Measurements from ENCODE around the gene TPRX1.
"Not testable (repeated sequence)": the region's sequence is repeated elsewhere in the genome, so short reads cannot be mapped to it uniquely, and the experiment has no call there.

Gene TPRX1, protein sequence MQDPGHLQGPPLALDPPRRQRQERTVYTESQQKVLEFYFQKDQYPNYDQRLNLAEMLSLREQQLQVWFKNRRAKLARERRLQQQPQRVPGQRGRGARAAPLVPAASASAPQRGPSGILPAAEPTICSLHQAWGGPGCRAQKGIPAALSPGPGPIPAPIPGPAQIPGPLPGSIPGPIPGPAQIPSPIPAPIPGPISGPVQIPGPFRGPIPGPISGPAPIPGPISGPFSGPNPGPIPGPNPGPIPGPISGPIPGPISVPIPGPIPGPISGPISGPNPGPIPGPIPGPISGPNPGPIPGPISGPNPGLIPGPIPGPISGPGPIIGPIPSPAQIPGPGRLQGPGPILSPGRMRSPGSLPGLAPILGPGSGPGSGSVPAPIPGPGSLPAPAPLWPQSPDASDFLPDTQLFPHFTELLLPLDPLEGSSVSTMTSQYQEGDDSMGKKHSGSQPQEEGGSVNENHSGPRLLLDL

DNA sequence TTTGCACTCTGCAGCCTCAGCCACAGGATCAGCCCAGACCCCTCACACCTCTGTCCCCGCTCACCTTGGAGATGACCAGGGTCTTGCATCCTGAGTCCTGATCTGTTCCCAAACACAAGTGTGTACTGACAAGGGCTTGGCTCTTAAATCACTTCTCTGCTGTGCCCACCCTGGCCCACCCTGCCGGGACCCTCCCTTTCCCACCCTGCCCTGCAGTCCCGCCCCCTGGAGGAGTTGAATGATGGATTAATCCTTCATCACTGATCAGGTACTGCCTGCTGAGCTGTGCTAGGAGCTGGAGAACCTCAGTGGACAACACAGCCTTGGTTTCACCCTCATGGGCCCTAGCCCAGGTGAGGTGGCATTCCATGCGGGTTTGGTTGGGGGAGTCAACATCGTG is at the start of gene TPRX1:
Gene TPRX1, minus strand, starts transcription at position 101 of the 400 bp plus-strand sequence. Its CDS starts 12 bp downstream, at position 89.
- not testable (repeated sequence) for DNase-seq (ENCODE audit: low read depth)

DNA sequence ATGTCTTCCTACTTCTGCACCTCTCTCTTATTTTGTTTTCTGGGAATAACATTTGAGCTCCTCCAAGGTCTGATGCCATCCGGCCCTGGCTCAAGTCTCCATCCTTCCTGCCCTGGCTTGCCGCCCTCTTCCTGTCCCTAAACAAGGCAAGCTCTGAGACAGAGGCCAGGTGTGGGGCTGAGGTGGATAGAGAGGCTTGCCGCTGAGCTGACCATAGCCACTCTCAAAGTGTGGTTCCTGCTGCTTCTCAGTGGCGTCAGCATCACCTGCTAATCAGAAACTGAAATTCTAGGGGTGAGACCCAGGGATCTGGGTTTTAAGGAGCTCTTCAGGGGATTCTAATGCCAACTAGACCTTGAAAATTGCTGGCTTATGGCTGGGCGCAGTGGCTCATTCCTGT is 48.7 kb upstream of the TPRX1 start:
- no peak for DNase-seq (ENCODE audit: low read depth)

DNA sequence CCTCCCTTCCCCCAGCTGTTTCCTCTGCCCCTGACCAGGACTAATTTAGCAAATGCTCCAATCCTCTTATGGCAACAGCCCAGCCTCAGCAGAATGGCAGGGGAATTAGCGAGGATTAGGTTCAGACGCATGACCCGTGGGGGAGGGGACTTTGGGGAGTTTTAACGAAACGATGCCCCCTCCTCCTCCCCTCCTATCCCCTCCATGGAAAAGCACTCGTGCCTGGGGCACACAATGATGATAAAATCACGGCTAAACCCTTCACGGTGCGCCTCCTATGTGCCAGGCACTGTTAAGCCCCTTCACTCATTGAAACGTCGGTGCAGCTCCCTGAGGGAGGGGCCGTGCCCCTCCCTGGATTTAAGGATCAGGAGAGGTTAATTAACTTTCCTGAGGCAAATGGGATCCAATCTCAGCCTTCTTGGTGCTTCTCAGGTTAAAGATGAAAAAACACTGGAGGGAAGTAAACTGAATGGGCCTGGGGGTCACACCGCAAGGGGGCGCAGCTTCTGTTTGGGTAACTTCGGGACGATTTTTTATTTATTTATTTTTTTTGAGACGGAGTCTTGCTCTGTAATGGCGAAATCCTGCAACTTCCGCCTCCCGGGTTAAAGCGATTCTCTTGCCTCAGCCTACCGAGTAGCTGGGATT is 44.6 kb upstream of the TPRX1 start:
- DNase-seq (ENCODE audit: low read depth): peak; percentile 14

DNA sequence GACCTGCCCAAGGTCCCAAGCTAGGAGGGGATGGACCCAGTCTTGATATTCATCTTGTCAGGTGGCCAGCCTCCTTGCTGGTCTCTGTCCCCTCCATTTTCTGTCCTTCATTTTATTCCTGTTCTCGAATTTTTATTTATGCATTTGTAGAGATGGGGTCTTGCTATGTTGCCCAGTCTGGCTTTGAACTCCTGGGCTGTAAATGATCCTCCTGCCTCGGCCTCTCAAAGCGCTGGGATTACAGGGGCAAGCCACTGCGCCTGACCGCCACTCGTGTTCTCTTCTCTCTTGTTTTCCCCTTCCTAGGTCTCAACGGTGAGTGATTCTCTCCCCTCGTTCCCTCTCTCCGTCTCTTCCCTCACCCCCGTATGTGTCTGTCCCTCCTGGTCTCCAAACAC is 44.1 kb upstream of the TPRX1 start:
- no peak for DNase-seq (ENCODE audit: low read depth)

DNA sequence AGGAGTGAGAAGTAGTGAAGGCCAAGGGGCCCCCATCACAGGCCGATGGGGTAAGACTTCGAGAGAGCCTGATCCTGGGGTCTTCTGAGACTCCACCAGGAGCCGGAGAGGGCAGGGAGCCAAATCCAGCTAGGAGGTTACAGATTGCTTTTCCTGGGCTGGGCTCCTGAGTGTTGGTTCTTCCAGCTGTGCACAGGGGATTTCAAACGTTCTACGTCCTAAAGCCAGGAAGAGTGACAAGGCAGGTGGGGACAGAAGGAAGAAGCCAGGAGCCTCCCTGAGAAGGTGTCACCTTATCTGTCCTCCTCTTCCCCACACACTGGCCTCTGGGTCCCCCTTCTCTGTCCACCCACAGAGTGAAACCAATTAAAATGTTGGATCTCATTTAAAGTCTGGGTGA is 38.6 kb upstream of the TPRX1 start:
- DNase-seq (ENCODE audit: low read depth): no peak

DNA sequence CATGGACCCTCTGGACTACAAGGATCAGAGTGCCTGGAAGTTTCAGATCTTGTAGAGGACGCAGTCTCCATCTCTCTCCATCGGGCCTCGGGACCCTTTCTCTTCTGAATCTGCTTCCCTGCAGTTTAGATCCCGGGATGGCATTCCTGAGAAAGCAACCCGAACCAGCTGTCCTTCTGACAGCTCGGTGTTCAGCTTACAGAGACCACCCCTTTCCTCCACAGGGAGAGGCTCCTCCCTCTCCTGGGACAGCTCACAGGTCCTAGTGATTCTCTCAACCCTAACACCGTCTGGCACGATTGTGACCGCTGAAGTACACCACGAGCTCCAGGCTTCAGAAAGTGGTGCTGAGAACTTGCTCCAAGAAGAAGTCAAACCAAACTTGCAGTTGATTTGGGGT is 35.6 kb upstream of the TPRX1 start:
- peak; percentile 24 for DNase-seq (ENCODE audit: low read depth)

DNA sequence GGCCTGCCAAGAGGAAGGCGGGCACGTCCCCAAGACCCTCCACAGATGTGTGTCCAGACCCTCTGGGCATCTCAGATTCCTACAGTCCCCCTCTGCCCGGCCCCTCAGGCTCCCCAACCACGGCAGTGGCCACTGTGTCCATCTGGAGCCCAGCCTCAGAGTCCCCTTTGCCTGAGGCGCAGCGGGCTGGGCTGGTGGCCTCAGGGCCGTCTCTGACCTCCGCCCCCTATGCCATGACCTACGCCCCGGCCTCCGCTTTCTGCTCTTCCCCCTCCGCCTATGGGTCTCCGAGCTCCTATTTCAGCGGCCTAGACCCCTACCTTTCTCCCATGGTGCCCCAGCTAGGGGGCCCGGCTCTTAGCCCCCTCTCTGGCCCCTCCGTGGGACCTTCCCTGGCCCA is 35.1 kb upstream of the TPRX1 start:
- no peak for DNase-seq (ENCODE audit: low read depth)

DNA sequence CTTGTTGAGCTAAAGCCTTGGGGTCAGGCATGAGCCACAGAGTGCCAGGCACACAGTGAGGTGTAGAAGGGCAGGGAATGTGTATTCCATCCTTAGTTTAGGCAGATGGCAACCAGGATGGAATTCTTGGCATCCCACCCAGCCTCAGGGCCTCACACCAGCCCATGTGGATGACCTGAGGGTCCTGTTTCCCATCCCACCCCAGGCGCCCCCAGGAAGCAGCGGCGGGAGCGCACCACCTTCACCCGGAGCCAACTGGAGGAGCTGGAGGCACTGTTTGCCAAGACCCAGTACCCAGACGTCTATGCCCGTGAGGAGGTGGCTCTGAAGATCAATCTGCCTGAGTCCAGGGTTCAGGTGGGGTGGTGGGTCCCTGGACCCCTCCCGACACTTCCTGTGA is 31.7 kb upstream of the TPRX1 start:
- no peak for DNase-seq (ENCODE audit: low read depth)

DNA sequence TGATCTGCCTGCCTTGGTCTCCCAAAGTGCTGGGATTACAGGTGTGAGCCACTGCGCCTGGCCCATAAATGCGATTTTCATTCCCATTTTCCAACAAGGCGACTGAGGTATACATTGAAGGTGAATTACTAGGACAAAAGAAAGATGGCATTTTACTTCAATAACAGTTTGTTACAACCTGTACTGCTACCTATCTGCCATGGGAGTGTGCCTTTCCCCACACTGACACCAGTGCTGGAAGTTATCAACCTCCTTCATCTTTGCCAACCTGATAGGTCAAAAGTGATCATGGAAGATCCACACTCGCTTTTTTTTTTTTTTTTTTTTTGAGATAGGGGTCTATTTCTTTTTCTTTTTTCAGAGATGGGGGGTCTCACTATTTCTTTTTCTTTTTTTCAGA is 28.4 kb upstream of the TPRX1 start:
- DNase-seq (ENCODE audit: low read depth): no peak

DNA sequence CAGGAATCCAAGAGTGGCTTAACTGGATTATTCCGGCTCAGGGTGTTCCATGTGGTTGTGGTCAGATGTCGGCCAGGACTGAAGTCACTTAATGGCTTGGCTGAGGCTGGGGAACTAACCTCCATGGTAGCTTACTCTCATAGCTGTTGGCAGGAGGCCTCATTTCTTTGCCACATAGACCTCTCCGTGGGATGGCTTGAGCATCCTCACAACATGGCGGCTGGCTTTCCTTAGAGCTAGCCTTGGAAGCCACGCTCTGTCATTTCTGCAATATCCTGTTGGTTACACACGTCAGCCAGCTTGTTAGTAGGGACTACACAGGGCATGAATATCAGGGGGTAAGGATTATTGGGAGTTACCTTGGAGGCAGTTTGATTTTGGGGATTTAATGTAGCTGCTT is 22.4 kb upstream of the TPRX1 start:
- no peak for DNase-seq (ENCODE audit: low read depth)

DNA sequence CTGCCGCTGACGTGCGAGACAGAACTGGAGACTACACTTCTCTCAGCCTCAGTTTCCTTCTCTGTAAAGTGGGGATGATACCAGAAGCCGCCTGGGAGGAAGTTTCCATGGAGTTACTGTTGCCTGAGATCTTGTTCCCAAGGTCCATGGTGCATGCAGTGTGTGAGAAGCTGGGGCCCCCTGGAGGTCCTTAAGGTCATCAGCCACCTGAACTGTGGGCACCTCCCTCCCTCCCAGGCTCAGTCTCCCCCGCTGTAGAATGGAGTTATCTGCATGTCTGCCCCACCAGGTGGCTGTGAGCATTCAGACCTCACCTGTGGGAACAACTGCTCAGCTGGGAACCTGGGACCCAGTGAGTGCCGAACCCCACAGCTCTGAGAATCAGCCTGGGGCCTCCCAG is 20.0 kb upstream of the TPRX1 start:
- DNase-seq (ENCODE audit: low read depth): no peak

DNA sequence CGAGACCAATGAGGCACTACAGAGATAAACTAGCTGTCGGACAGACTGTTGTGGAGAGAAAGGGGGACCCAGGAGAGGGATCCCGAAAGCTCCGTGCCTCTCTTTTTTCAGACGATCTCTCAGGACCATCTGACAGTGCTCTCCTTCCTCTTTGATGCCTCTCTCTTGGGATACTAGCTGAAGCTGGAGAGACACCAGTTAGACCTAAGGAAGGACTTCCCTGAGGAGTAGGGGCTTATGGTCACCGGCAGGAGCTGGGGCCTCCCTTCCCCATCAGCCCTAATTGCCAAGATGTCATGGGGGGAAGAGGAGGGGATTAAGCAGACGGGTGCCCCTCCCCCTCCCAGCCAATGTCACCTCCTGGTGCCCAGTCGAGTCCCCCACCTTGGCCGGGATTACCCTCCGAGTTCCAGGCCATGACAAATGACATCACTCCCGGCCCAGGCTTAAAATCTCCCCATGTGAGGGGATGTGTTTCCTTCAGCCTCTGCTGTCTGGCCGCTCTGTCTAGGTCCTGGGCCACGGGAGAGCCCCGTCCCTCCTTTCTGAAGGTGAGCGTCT is 17.2 kb upstream of the TPRX1 start, which contains the start of gene CRX:
Gene CRX, plus strand, starts transcription at position 478 of the 561 bp plus-strand sequence. CDS start 12,507 bp downstream, outside the sequence.
- no peak for DNase-seq (ENCODE audit: low read depth)

DNA sequence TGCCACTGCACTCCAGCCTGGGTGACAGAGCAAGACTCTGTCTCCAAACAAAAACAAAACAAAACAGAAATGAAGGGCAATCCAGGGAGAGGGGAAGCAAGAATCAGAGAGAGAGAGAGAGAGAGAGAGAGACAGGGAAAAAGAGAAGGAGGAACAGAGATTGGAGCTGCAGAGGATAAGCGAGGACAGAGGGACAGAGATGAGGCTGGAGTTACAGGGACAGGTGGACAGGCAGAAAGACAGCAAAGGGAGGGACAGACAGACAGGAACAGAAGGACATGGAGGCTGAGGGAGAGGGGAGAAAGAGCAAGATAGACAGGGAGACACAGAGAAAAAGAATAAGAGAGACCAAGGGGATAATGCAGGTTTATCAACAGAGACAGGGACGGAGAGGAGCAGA is 16.1 kb upstream of the TPRX1 start:
- no peak for DNase-seq (ENCODE audit: low read depth)

DNA sequence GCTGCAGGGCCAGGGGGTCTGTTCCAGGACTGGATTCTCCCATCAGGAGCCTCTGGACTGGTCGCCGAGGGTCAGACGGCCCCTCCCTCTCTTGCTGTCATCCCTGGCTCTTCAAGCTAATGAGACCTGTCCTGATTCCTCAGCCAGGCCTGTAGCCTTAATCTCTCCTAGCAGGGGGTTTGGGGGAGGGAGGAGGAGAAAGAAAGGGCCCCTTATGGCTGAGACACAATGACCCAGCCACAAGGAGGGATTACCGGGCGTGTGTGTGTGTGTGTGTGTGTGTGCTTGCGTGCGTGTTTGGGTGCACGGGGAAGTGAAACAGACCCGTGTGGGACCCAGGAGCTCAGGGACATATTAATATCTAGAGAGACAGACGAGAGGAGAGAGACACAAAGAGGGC is 15.5 kb upstream of the TPRX1 start:
- no peak for DNase-seq (ENCODE audit: low read depth)

DNA sequence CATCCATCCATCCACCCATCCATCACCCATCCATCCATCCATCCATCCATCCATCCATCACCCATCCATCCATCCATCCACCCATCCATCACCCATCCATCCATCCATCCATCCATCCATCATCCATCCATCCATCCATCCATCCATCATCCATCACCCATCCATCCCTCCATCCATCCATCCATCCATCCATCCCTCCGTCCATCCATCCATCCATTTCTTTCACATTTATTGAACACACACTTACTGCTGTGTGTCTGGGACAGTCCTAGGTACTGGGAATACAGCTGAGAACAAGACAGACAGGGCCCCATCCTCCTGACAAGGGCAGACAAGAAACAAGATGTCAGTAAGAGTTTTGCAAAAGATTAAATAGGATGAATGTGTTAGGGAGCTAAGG is 13.9 kb upstream of the TPRX1 start:
- not testable (repeated sequence) for DNase-seq (ENCODE audit: low read depth)

DNA sequence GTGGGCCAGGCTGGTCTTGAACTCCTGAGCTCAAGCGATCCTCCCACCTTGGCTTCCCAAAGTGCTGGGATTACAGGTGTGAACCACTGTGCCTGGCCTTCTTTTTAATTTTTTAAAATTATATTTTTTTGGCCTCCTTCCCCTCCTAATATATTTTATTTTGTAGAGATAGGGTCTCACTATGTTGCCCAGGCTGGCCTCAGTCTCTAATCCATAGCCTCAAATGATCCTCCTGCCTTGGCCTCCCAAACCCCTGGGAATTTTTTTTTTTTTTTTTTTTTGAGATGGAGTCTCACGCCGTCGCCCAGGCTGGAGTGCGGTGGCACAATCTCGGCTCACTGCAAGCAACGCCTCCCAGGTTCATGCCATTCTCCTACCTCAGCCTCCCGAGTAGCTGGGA is 11.9 kb upstream of the TPRX1 start:
- not testable (repeated sequence) for DNase-seq (ENCODE audit: low read depth)

DNA sequence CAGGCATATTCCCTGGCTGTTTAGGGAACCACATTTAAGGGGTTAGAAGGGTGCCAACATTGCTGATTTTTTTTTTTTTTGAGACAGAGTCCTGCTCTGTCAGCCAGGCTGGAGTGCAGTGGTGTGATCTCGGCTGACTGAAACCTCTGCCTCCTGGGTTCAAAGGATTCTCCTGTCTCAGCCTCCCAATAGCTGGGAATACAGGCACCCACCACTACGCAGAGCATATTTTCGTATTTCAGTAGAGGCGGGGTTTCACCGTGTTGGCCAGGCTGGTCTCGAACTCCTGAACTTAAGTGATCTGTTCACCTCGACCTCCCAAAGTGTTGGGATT is 9.6 kb upstream of the TPRX1 start:
- no peak for DNase-seq (ENCODE audit: low read depth)

DNA sequence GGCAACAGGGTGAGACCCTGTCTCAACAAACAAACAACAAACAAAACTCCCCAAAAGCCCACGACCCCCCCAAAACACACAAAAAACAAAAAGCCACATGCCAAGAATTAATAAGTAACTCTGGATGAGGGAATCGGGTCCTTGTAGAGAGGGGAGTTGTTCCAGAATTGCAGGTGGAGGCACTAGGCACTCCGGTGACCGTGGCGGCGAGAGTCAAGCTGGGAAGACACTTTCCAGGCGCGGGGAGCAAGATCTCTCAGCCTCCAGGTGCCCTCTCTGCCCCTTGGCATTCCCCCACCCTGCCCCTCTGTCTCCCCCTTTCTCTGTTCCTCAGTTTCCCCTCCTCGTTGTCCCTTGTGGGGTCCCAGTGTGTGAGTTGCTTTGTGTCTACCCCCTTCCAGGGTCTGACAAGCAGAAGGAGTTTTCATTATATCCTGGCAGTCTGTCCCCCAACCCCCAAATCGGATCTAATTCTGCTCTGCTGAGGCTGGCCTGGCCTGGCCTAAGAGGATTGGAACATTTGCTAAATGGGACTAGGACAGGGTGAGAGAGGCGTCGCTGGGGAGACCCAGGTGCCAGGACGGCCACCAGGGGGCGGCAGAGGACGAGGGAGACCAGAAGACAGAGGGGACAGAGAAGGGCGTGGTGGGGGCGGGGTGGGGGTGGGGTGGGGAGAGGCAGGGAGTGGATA is 9.1 kb upstream of the TPRX1 start:
- peak; percentile 20 for DNase-seq (ENCODE audit: low read depth)

DNA sequence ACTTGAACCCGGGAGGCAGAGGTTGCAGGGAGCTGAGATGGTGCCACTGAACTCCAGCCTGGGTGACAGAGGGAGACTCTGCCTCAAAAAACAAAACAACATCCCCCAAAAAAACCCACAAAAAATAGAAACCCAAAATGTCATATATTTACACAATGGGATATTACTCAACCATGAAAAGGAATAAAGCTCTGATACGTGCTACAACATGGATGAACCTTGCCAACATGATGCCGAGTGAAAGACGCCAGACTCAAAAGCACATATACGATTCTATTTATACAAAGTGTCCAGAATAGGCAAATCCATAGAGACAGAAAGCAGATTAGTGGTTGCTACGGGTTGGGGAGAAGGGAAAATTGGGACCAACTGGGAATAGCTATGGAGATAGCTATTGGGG is 2.1 kb upstream of the TPRX1 start:
- no peak for DNase-seq (ENCODE audit: low read depth)

DNA sequence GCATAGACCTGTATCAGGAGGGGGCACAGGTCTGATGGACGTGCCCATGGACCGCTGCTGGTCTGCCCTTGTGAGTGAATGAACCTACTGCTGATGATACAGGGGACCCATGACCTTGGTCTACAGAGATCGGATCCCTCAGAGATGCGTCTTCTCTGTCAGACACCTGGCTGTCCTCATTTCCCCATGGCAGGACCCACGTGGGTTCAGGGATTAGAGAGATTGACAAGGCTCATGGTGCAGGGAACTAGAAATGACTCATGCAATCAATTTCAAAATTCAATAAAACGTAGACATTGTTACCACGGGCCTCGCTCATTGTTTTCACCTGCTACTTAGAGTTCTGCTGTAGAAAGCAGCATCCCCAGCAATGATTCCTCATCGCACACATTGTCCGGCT is 962 bp upstream of the TPRX1 start:
- DNase-seq (ENCODE audit: low read depth): no peak

DNA sequence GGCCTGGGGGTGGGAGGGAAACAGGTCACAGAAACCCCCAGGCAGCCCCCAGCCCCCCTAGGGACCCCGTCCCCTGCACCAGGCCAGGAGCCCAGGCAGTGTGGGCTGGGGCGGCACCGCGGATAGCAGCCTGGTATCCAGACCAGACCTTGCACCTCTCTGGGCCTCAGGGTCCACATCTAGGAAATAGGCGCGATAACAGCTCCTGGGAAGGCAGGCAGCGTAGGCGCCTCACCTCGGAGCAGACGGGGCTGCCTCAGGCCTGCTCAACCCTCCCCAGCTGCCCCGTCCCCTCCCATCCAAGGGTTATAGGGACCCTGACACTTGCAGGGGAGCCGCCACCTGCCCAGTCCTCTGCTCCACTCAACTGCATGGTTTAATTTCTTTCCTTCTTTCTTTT is 680 bp downstream of the TPRX1 start:
- not testable (repeated sequence) for DNase-seq (ENCODE audit: low read depth)

DNA sequence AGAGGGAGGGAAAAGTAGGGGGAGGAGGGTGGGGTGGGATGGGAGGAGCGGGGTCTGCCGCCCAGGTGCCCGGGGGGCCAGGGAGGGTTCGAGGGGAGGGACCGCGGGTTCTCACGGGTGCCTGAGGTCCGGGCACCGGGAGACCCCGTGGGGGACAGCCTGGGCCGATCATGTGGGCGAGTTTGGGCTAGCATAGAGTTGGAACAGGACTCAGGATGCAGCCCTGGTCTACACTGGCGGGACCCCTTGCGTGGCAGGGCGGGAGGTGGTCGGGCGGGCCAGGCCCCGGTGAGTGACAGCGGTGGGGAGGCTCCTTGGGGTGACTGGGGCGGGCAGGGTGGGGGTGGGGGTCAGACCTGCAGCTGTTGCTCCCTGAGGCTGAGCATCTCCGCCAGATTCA is 1.2 kb downstream of the TPRX1 start:
- DNase-seq (ENCODE audit: low read depth): not testable (repeated sequence)
